Ureter (tissue), 1 donor: ENCODE measurements around the gene FIBP. TPM values are rescaled to one million over a fixed set of nuclear protein-coding genes. Genes with fewer than 3 reads are reported as not detected.

ENCODE experiments used
- DNase-seq: peaks from one replicate; pipeline ENCODE4 v3.0.0-alpha.2; 2020; ENCODE audit warnings: low spot score
- total RNA-seq: library from RNA; stranded (reverse); gene quantifications from one replicate; pipeline ENCODE4 v1.2.4, GENCODE V29; 2023
- donor health status: DM: yes; HTN: yes; CAD: no.

The FIBP gene
- total RNA-seq, 1 donor from 2014 or later, result 60.2 TPM

GRCh38 chr11:65891219-65892136 lies 3.2 kb upstream of the FIBP start:
- no peak for DNase-seq

GRCh38 chr11:65890324-65891218 lies 2.3 kb upstream of the FIBP start, which contains the start of gene CCDC85B:
Gene CCDC85B (plus strand): TSS chr11:65890673. CDS start chr11:65890784, 111 bp downstream.
- DNase-seq, result peak; percentile 99

GRCh38 chr11:65887723-65888162 lies 528 bp downstream of the FIBP start:
- DNase-seq, result no peak

GRCh38 chr11:65886826-65887722 lies 1.2 kb downstream of the FIBP start:
- peak; percentile 44 for DNase-seq

GRCh38 chr11:65885808-65886536 lies 2.3 kb downstream of the FIBP start:
- no peak for DNase-seq

- no peak for DNase-seq
Observed at GRCh38 chr11:65885231-65885630, 3.0 kb downstream of the FIBP start.

GRCh38 chr11:65884716-65885092 lies 3.6 kb downstream of the FIBP start:
- peak; percentile 76 for DNase-seq

- no peak for DNase-seq
Observed at GRCh38 chr11:65883786-65884715, 4.2 kb downstream of the FIBP start.

- no peak for DNase-seq
Observed at GRCh38 chr11:65883058-65883761, 5.1 kb downstream of the FIBP start.

- DNase-seq, result no peak
Observed at GRCh38 chr11:65882120-65883057, 5.9 kb downstream of the FIBP start.

- no peak for DNase-seq
Observed at GRCh38 chr11:65880844-65881421, 7.3 kb downstream of the FIBP start.

- DNase-seq, result no peak
Observed at GRCh38 chr11:65880027-65880426, 8.2 kb downstream of the FIBP start.

- DNase-seq, result no peak
Observed at GRCh38 chr11:65879617-65880016, 8.7 kb downstream of the FIBP start, which contains the start of gene CTSW. Gene CTSW (plus strand): TSS chr11:65879837. CDS start chr11:65879855, 18 bp downstream.

GRCh38 chr11:65873318-65874156 lies 14.7 kb downstream of the FIBP start:
- peak; percentile 96 for DNase-seq

GRCh38 chr11:65872586-65873317 lies 15.5 kb downstream of the FIBP start, which contains the start of gene EFEMP2:
Gene EFEMP2 (minus strand): TSS chr11:65872800. CDS start chr11:65872354, 446 bp downstream.
- DNase-seq, result no peak
